H9 (cell line): Measurements from ENCODE around the gene UGT1A8. TPM values are rescaled to one million over a fixed set of nuclear protein-coding genes. Genes with fewer than 3 reads are reported as not detected.

Experiments used
- DNase-seq: peaks from one replicate; pipeline ENCODE4 v3.0.0-alpha.2; 2017
- H2AFZ ChIP-seq: one replicate; pipeline ENCODE4 v1.6.1; 2013; ENCODE audit warnings: mild to moderate bottlenecking, low read length, control low read depth, moderate library complexity
- H2AK5ac ChIP-seq: 2 replicates; pipeline ENCODE4 v1.6.1; 2013; ENCODE audit warnings: low read length, control low read depth, mixed read lengths; ENCODE audit not compliant: insufficient read length
- H2BK120ac ChIP-seq: one replicate; pipeline ENCODE4 v1.6.1; 2013; ENCODE audit warnings: low read depth, mild to moderate bottlenecking, low read length, control low read depth, inconsistent platforms; ENCODE audit not compliant: poor library complexity, severe bottlenecking
- H2BK12ac ChIP-seq: 2 replicates; pipeline ENCODE4 v1.6.1; 2013; ENCODE audit warnings: low read length, control low read depth, mixed read lengths, low read depth; ENCODE audit not compliant: insufficient read length
- H2BK15ac ChIP-seq: 2 replicates; pipeline ENCODE4 v1.6.1; 2013; ENCODE audit warnings: low read depth, low read length, control low read depth
- H2BK20ac ChIP-seq: one replicate; pipeline ENCODE4 v1.6.1; 2013; ENCODE audit warnings: low read depth, mild to moderate bottlenecking, low read length, control low read depth, inconsistent platforms; ENCODE audit not compliant: poor library complexity, severe bottlenecking
- H2BK5ac ChIP-seq: 2 replicates; pipeline ENCODE4 v1.6.1; 2013; ENCODE audit warnings: low read length, control low read depth, mixed read lengths; ENCODE audit not compliant: insufficient read length
- H3K14ac ChIP-seq: 2 replicates; pipeline ENCODE4 v1.6.1; 2013; ENCODE audit warnings: low read length, control low read depth; ENCODE audit not compliant: insufficient read depth
- H3K18ac ChIP-seq: 2 replicates; pipeline ENCODE4 v1.6.1; 2013; ENCODE audit warnings: low read depth, mild to moderate bottlenecking, mixed read lengths, low read length, control low read depth; ENCODE audit not compliant: insufficient read length
- H3K23ac ChIP-seq: 2 replicates; pipeline ENCODE4 v1.6.1; 2013; ENCODE audit warnings: low read length, control low read depth, mixed read lengths, low read depth; ENCODE audit not compliant: insufficient read length
- H3K23me2 ChIP-seq: 2 replicates; pipeline ENCODE4 v1.6.1; 2013; ENCODE audit warnings: low read depth, mild to moderate bottlenecking, mixed read lengths, low read length, control low read depth; ENCODE audit not compliant: insufficient read length, poor library complexity, severe bottlenecking
- H3K27ac ChIP-seq: 2 replicates; pipeline ENCODE4 v1.5.1; 2013; ENCODE audit warnings: low read length, control low read depth, mixed read lengths, low read depth; ENCODE audit not compliant: insufficient read length
- H3K27me3 ChIP-seq: 2 replicates; pipeline ENCODE4 v1.6.1; 2013; ENCODE audit warnings: low read length, control low read depth, inconsistent platforms; ENCODE audit not compliant: insufficient read depth
- H3K4ac ChIP-seq: 2 replicates; pipeline ENCODE4 v1.6.1; 2013; ENCODE audit warnings: low read depth, mild to moderate bottlenecking, control low read depth, inconsistent platforms, low read length, moderate library complexity
- H3K4me1 ChIP-seq: 2 replicates; pipeline ENCODE4 v1.6.1; 2013; ENCODE audit warnings: low read length, control low read depth, inconsistent platforms; ENCODE audit not compliant: insufficient read depth
- H3K4me2 ChIP-seq: 2 replicates; pipeline ENCODE4 v1.6.1; 2013; ENCODE audit warnings: low read length, control low read depth, mixed read lengths; ENCODE audit not compliant: insufficient read length, insufficient read depth
- H3K56ac ChIP-seq: 2 replicates; pipeline ENCODE4 v1.6.1; 2013; ENCODE audit warnings: low read depth, mild to moderate bottlenecking, mixed read lengths, low read length, control low read depth; ENCODE audit not compliant: insufficient read length
- H3K79me1 ChIP-seq: 2 replicates; pipeline ENCODE4 v1.6.1; 2013; ENCODE audit warnings: low read depth, mild to moderate bottlenecking, moderate library complexity, low read length, control low read depth, inconsistent platforms; ENCODE audit not compliant: insufficient read depth, poor library complexity, severe bottlenecking
- H3K79me2 ChIP-seq: 2 replicates; pipeline ENCODE4 v1.6.1; 2013; ENCODE audit warnings: low read length, control low read depth, inconsistent platforms; ENCODE audit not compliant: insufficient read depth
- H3K9ac ChIP-seq: 2 replicates; pipeline ENCODE4 v1.6.1; 2013; ENCODE audit warnings: low read length, control low read depth, mixed read lengths; ENCODE audit not compliant: insufficient read length; ENCODE audit errors: extremely low read depth
- H3K9me3 ChIP-seq: one replicate; pipeline ENCODE4 v1.6.1; 2013; ENCODE audit warnings: low read depth, low read length, inconsistent platforms; ENCODE audit not compliant: control insufficient read depth
- H3T11ph ChIP-seq: one replicate; pipeline ENCODE4 v1.6.1; 2013; ENCODE audit warnings: mild to moderate bottlenecking, low read length, control low read depth, inconsistent platforms
- H4K20me1 ChIP-seq: one replicate; pipeline ENCODE4 v1.6.1; 2013; ENCODE audit not compliant: control insufficient read depth, insufficient read length, insufficient read depth
- H4K5ac ChIP-seq: 2 replicates; pipeline ENCODE4 v1.6.1; 2013; ENCODE audit warnings: low read depth, mild to moderate bottlenecking, mixed read lengths, low read length, control low read depth; ENCODE audit not compliant: insufficient read length
- H4K8ac ChIP-seq: replicated peaks from 2 replicates; pipeline ENCODE4 v1.6.1; 2013; ENCODE audit warnings: low read length, control low read depth, mixed read lengths, low read depth; ENCODE audit not compliant: insufficient read length
- H4K91ac ChIP-seq: 2 replicates; pipeline ENCODE4 v1.6.1; 2013; ENCODE audit warnings: low read depth, mild to moderate bottlenecking, moderate library complexity, mixed read lengths, low read length, control low read depth; ENCODE audit not compliant: insufficient read length
- H3K27ac Mint-ChIP-seq, 3 experiments: 2 replicates in 2 of 3; 3 replicates in 1 of 3; pipeline ENCODE4 v1.8.0; 2020 to 2021; ENCODE audit warnings: mixed read lengths in 3 of 3, mild to moderate bottlenecking in 1 of 3, moderate library complexity in 1 of 3
- H3K27me3 Mint-ChIP-seq: 2 replicates; pipeline ENCODE4 v1.8.0; 2021; ENCODE audit warnings: low read depth, mild to moderate bottlenecking, moderate library complexity, mixed read lengths
- H3K36me3 Mint-ChIP-seq, 3 experiments: 2 replicates in 2 of 3; 3 replicates in 1 of 3; pipeline ENCODE4 v1.8.0; 2020 to 2021; ENCODE audit warnings: low read depth in 3 of 3, mixed read lengths in 3 of 3; ENCODE audit not compliant: insufficient read depth in 1 of 3
- H3K4me1 Mint-ChIP-seq, 2 experiments: 2 replicates each; pipeline ENCODE4 v1.8.0; 2020; ENCODE audit warnings: mixed read lengths in 2 of 2
- H3K4me3 Mint-ChIP-seq, 2 experiments: 2 replicates in 1 of 2; 3 replicates in 1 of 2; pipeline ENCODE4 v1.8.0; 2020 to 2021; ENCODE audit warnings: mild to moderate bottlenecking in 2 of 2, mixed read lengths in 2 of 2, moderate library complexity in 1 of 2
- H3K9me3 Mint-ChIP-seq, 2 experiments: 2 replicates in 1 of 2; 3 replicates in 1 of 2; pipeline ENCODE4 v1.8.0; 2020; ENCODE audit warnings: mild to moderate bottlenecking in 2 of 2, mixed read lengths in 2 of 2, moderate library complexity in 1 of 2
- CTCF ChIP-seq: fragments of 200-600 bp; sonication (generic); conservative IDR thresholded peaks from 3 replicates; pipeline ENCODE4 v1.8.0; 2021; ENCODE audit warnings: antibody characterized with exemption, mild to moderate bottlenecking
- WGBS: extraction: QIAGEN DNeasy Blood & Tissue Kit; methylation state at CpG from one replicate; pipeline ENCODE4 v1.1.7; 2013; ENCODE audit warnings: missing lambda C conversion rate, low lambda C conversion rate, mixed read lengths; ENCODE audit not compliant: insufficient read length; ENCODE audit errors: extremely low coverage; 5-methylcytosine and 5-hydroxymethylcytosine counted together
- total RNA-seq: library from RNA; stranded (reverse); gene quantifications from 2 replicates; pipeline ENCODE4 v1.2.1, GENCODE V29; 2021

The UGT1A8 gene
- total RNA-seq, 1 experiment from 2014 or later = not detected

GRCh38 chr2:233811732-233812131, 194.3 kb downstream of the UGT1A8 start:
- Histone ChIP-seq H2BK120ac (no peak overlapping the region), H3K18ac (no peak overlapping the region), H2BK15ac (no peak overlapping the region), H4K20me1 (no peaks in the 10 kb centered on the region), H2AFZ (no peak overlapping the region), H3K4ac (no peak overlapping the region), H3K79me1 (no peaks in the 10 kb centered on the region), H3K9me3 (no peaks in the 10 kb centered on the region), H3K14ac (no peak overlapping the region), H2BK5ac (no peak overlapping the region), H2AK5ac (no peak overlapping the region), H2BK20ac (no peak overlapping the region), H3K4me2 (no peak overlapping the region), H3K4me1 (no peaks in the 10 kb centered on the region), H2BK12ac (no peak overlapping the region), H3K9ac (no peak overlapping the region), H3K23ac (no peak overlapping the region), H3T11ph (no peak overlapping the region), H3K27ac (no peak overlapping the region), H3K23me2 (no peaks in the 10 kb centered on the region), H4K8ac (no peak overlapping the region), H4K5ac (no peak overlapping the region), H3K56ac (no peak overlapping the region), H3K79me2 (no peaks in the 10 kb centered on the region), H3K27me3 (no peaks in the 10 kb centered on the region), H4K91ac (no peak overlapping the region)
- Mint-ChIP-seq H3K4me3 (no peak overlapping the region), H3K4me1 (no peaks in the 10 kb centered on the region), H3K27me3 (peaks cover 15% of the 10 kb centered on the region), H3K36me3 (no peaks in the 10 kb centered on the region), H3K9me3 (peaks cover 0 to 2% of the 10 kb centered on the region in 2 experiments; a peak in 1 of 5 replicates), H3K27ac (no peak overlapping the region)
- no peak for TF ChIP-seq CTCF
- no peak for DNase-seq
- no CpG with 5 or more reads among the region's 8 CpGs for WGBS
